GM15510 (cell line): ENCODE results near the gene WDR90.

ENCODE experiments used
- POLR2A ChIP-seq: IDR thresholded peaks from 3 replicates; pipeline ENCODE4 v1.6.1; 2011; ENCODE audit warnings: borderline replicate concordance; ENCODE audit not compliant: insufficient read length; ENCODE audit errors: extremely low read depth

WDR90 gene

DNA sequence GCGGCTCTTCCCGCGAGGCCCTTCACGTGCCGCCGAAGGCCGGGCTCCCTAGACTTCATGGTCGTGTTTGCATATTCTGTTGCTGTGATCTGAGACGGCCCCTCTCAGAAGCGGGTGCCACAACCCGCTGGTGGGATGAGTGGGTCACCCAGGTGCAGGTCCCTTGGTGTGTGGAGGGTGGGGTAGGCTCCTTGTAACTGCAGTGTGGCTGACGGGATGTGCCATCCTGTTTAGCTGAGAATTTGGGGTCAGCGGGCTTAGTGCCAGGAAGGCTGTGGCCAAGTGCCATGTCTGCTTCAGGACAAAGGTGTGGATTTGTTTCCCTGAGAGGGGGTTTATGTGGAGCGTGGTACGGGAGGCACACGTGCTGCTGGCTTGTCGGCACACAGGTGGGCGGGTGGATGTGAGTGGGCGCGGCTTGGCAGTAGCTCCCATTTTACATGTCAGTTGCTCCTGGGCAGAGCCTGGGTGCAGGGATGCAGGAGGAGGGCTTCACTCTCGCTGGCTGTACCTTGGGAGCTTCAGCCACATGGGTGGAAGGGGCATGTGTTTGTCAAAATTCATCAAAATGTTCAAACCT lies 27.5 kb upstream of the WDR90 start:
- TF ChIP-seq POLR2A = no peak

DNA sequence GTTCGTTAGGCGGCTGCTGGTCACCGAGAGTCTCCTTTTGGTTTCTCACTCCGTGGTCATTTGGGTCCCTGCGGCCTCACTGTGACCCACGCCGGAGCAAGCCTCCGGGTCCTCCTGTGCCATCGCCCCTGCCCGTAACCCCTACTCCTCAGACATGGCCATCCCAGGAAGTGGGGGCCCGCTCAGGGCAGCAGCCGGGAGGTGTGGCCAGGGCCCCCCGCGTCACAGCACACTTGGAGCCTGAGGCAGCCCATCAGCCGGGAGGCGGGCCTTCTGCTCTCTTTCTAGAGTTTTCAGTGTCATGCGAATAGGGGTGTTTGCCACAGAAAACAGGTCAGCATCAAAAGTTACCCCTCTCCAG lies 26.3 kb upstream of the WDR90 start:
- no peak for TF ChIP-seq POLR2A

DNA sequence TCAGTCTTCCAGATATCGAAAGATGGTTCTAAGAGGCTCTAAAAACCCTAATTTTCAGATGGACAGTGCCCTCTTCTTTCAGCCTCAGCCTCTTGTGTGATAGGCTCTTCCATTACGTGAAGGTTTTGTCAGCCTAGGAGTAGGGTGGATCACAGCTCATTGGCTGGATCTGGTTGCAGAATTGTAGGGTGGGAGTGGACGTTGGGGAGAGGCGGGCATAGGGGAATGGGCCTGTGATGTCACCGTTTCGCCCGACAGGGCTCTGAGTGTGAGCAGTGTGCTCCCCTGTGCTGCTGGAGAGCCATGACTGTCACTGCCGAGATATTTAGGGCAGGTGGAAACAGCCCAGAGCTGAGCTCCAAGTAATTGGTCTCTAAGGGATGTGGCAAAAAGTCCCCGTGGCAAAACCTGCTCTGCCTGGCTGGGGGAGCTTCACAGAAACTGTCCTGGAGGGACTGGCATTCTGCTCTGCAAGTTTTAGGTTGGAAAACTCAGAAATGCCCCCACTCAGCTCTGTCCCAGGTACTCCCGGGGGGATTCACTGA lies 24.6 kb upstream of the WDR90 start:
- no peak for TF ChIP-seq POLR2A

DNA sequence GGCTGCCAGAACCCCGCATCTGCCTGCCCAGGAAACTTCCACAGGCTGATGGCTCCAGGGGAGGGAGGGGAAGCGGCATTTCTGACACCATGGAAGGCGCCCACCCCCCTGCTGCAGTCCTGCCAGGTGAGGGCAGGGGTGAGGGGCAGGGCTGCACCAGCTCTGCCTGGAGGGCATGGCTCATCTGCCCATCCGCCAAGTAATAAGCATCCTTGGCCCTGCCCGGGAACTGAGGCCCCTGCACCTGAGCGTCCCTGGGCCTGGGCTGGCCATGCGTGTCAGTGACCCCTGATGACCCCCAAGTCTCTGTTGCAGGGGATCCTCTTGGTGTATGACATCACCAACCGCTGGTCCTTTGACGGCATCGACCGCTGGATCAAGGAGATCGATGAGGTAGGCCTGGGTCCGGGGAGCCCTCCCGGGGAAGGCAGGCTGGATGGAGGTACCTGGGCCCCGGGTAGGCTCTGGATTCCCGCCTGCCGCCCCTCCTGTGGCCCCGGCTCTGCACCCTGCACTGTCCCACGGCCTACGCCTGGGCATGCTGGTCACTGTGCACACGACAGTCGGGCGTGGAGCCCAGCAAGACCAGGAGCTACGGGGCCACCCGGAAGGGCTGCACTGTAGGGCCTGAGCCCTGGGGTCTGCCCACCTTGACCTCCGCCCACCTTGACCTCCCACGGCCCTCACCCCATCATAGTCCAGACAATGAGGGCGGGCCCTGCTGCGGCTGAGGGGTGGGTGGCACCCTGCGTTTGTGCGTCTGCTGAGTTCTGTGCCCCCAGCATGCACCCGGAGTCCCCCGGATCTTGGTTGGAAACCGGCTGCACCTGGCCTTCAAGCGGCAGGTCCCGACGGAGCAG lies 23.8 kb upstream of the WDR90 start:
- no peak for TF ChIP-seq POLR2A

DNA sequence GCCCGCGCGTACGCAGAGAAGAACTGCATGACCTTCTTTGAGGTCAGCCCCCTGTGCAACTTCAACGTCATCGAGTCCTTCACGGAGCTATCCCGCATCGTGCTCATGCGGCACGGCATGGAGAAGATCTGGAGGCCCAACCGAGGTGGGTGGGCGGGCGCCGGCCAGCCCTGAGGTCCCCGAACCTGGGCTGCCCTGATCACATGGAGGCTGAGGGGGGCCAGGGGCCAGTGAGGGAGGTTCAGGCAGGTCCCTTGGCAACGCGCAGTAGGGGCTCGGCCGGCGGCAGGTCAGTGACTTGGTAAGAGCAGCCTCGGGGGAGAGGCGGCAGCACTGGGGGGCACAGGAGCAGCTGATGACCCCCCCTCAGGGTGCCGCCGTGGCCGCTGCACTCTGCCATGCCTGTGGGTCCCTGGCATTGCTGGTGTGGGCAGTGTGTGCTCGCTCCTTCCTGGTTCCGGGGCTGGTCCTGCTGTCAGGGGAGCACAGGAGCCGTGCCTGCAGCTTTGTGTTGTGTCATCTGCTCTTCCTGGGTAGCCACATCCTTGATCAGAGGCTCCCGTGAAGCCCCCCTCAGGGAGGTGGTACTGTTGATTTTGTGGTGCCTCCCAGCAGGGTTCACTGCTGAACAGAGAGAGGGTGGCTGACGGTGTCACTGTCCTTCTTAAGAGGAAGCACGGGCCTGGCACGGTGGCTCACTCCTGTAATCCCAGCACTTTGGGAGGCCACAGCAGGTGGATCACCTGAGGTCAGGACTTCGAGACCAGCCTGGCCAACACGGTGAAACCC lies 23.0 kb upstream of the WDR90 start:
- no peak for TF ChIP-seq POLR2A

DNA sequence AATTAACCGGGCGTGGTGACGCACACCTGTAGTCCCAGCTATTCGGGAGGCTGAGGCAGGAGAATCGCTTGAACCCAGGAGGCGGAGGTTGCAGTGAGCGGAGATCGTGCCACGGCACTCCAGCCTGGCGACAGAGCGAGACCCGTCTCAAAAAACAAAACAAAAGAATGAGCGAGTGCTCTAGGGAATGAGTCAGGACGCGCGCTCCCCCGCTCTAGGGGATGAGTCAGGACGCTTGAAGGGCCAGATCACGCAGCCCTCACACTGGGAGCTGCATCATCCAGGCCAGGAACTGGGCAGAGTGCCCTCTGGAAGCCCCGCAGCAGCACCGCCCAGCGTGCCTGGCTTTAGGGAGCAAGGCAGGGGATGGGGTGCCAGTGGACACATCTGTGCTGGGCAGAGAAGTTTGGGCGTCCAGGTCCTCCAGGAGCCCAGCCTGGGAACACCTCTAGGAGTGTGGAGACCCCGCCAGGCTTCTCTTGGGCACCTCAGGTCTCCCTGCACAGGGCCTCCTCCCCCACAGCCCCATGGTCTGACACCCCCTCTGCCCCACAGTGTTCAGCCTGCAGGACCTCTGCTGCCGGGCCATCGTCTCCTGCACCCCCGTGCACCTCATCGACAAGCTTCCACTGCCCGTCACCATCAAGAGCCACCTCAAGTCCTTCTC lies 22.2 kb upstream of the WDR90 start:
- no peak for TF ChIP-seq POLR2A

DNA sequence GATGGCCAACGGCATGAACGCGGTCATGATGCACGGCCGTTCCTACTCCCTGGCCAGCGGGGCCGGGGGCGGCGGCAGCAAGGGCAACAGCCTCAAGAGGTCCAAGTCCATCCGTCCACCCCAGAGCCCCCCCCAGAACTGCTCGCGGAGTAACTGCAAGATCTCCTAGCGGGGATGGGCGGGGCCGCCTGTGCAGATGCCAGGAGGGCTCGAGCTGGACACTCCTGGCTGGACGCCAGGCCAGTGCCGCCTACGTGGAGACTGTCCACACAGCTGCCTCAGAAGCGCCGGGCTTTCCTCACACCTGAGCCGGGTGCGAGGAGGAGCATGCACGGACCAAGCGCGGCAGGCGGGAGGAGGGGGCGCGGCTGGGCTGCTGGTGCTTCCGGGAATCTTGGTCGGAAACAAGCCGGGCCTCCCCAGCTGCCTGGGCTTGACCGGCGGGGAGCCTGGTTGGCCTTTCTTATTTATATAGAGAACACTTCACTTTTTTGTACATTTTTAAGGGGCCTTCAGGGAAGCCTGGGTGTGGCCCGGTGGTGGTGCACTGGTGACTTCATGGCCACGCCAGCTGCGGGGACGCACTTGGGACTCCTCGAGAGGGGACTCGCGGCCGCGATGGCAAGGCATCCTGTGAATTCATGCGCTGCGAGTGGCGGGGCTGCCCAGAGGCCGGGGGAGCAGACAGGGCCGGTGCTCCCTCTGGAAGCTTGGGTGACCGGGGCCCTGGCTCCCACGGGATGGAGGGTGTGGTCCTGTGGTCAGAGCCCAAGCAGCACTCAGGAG lies 21.5 kb upstream of the WDR90 start:
- no peak for TF ChIP-seq POLR2A

DNA sequence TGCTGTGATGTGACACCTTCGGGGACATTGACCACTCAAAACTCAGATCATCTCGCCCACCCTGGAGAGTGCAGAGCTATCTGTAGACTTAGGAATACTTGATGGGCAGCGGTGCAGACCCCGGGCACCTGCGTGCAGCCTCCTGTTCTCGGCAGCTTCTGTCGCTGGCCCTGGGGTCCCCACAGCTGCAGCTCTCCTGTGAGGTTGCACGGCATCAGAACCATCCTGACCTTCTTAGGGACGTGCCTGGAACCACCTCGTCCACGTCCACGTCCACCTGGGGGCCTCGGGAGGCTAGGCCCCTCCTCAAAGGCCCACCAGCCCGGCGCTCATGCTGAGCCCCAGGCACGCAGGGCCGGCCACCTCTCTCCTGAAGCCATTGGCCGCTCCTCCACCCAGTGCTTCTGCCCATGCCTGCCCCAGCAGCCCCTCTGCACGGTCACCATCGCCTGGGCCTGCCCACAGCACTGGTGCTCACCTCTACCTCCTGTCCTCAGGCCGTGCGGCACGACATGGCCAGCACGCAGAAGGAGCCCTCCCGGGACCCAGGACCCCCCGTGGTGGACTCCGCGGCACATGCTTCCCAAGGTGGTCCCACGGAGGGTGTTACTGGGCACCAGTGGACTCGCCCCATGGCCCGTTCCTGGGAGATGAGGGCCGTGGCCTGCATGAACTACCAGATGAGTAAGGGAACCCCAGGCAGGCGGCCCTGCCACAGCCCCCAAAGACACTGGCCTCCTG lies 20.7 kb upstream of the WDR90 start:
- no peak for TF ChIP-seq POLR2A

DNA sequence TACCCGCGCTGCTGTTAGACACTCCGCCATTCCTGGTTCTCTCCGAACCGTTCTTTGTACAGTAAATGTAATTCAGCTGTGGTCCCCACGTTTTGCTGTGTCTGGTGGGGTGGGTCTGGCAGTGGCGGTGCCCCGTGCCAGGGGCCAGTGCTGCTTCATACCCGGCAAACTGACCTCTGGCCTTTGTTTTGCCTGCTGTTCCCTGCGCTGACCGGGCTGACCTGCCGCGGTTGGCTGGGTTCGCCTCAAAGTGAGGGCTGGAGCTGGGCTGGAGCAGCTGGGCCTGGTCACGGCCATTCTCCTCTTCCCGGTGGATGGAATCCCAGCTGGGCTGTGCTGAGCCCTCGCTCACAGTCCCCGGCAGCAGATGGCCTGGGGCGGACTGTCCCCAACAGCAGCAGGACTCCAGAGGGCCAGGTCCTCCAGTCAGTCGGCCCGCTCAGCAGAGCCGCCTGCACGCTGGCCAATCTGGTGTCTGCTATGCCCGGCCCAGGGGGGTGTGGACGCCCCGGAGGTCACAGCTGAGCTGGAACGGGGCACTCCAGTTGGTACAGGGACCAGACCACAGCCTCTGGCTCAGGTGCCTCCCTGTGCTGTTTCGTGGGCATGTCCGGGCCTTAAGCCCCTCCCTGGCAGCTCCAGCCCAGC lies 19.9 kb upstream of the WDR90 start:
- no peak for TF ChIP-seq POLR2A

DNA sequence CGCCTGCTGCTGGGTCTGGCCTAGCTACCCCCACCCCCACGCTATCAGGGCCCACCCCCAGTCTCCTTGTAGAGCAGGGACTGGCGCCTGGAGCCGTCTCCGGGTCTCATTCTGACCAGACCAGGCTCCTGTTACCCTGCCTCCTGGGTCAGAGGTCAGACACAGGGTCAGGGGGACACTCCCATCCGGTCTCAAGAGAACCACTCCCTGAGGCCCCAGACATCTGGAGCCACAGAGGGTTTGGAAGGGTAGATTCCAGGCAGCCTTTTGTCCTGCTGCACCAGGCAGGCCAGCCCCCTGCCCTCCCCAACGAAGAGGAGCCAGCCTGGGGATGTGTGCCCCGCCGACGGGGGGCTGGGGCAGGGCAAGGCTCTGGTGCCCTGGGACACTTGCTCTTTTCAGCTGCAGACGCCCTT lies 19.3 kb upstream of the WDR90 start:
- TF ChIP-seq POLR2A = no peak

DNA sequence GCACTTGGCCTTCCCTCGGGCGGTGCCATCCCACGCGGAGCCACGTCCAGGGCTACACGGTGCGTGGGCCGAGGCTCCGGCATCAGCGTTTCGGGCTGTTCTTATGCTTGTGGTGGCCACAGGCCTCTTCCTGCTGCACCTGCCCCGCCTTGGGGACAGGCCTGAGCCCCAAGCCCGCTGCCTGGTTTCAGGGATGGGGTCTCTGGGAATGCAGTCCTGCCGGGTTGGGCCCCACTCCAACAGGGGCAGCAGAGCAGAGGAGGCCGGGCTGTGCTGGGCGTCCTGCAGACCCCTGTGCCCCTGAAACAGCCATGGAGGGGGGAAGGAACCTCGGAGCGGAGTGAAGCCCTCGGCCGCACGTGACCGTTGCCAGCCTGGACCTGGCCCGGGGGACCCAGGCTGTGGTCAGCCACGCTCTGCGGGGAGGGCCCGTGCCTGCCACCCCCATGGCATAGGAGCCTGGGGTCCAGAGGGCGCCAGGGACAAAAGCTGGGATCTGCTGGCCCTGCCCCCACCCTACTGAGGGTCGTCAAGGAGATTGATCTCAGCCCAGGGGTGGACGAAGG lies 18.8 kb upstream of the WDR90 start:
- TF ChIP-seq POLR2A = no peak

DNA sequence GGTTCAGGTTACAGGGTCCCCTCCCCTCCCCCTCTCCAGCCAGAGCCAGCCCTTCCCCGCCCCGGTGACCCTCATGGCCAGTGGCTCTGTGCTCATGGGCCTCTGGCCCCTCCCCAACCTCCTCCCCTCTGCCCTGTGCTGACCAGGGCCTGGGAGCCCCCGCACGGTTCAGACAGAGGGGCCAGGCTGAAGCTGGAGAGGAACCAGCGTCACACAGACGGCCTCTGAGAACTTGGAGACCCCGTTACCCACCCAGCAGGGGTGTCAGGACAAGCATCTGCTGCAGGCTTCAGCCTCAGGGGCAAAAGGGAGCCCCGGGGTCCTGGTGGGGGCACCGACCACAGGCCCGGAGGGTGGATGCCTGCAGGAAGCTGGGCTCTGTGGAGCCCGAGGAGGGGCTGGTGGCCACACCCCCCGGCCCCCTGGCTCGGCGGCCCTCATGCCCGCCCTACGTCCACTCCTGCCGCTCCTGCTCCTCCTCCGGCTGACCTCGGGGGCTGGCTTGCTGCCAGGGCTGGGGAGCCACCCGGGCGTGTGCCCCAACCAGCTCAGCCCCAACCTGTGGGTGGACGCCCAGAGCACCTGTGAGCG lies 18.3 kb upstream of the WDR90 start, which contains the start of gene WFIKKN1:
Gene WFIKKN1 (plus strand): TSS at position 171 of the 591 bp plus-strand sequence. CDS start 269 bp downstream, at position 440.
- TF ChIP-seq POLR2A = no peak

DNA sequence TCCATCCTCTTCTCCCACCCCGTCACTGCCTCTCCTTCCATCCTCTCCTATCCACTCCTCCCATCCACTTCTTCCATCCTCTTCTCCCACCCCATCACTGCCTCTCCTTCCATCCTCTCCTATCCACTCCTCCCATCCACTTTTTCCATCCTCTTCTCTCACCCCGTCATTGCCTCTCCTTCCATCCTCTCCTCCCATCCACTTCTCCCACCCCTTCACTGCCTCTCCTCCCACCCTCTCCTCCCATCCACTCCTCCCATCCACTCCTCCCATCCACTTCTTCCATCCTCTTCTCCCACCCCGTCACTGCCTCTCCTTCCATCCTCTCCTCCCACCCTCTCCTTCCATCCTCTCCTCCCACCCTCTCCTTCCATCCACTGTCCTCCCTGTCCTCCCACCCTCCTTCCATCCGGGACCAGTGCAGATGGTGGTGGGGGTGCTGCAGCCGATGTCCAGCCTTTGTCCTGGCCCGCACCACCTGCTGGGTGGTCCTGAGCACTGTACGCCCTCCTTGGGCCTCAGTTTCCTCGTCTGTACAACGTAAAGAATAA lies 17.3 kb upstream of the WDR90 start:
- TF ChIP-seq POLR2A = no peak
